ENCODE data around the gene RUNX3. TPM values are rescaled to one million over a fixed set of nuclear protein-coding genes. Genes with fewer than 3 reads are reported as not detected.

RUNX3 gene
- total and polyA plus RNA-seq, 2 of the 8 experiments (the other 6 are each of a cell fraction or from before 2014, with no cell fraction given) = 0.62 to 0.82 TPM

GRCh38 chr1:24920533-24920925 is 9.5 kb downstream of the RUNX3 start:
- no peak for FAIRE-seq
- H2BK15ac ChIP-seq (ENCODE audit: low read length) = no peak overlapping the region

More at GRCh38 chr1:24920533-24920925, 9.5 kb downstream of the RUNX3 start:
- Histone ChIP-seq H3K4me3 (ENCODE audit: extremely low read depth in 1 of 4, insufficient read depth in 2 of 4, low read depth in 3 of 4, low read length in 4 of 4) (no peak overlapping the region), H3K36me3 (ENCODE audit: control insufficient read depth in 2 of 4, insufficient read depth in 4 of 4, low read length in 3 of 4) (no peaks in the 10 kb centered on the region), H2AFZ (ENCODE audit: low read length) (no peak overlapping the region), H3K4me1 (replicated peaks in 1 of 4; ENCODE audit: control insufficient read depth in 3 of 4, insufficient read depth in 4 of 4, low read length in 3 of 4) (peaks cover 0 to 10% (median 6%) of the 10 kb centered on the region in 4 experiments; a peak in 3 of 7 replicates), H4K5ac (ENCODE audit: insufficient read length, low read depth, low read length) (no peak overlapping the region), H2BK12ac (ENCODE audit: low read depth, low read length) (no peak overlapping the region), H3K23ac (ENCODE audit: insufficient read length) (no peak overlapping the region), H3K9ac (replicated peaks in 1 of 4; ENCODE audit: extremely low read depth in 1 of 4, low read depth in 3 of 4, low read length in 3 of 4) (no peak overlapping the region), H3K14ac (ENCODE audit: insufficient read length) (no peak overlapping the region), H2BK20ac (ENCODE audit: low read length) (no peak overlapping the region), H2BK120ac (replicated peaks; ENCODE audit: low read depth, low read length) (no peak overlapping the region), H4K91ac (replicated peaks; ENCODE audit: insufficient read length, low read length) (no peak overlapping the region), H4K20me1 (replicated peaks in 1 of 2; ENCODE audit: control insufficient read depth in 1 of 2, insufficient read depth in 2 of 2, low read length in 2 of 2) (no peaks in the 10 kb centered on the region), H2BK5ac (ENCODE audit: low read depth, low read length) (no peak overlapping the region), H3K79me2 (ENCODE audit: control insufficient read depth in 1 of 2, insufficient read depth in 2 of 2, low read length in 2 of 2) (no peaks in the 10 kb centered on the region), H3K18ac (ENCODE audit: extremely low read depth, low read length) (no peak overlapping the region), H4K8ac (ENCODE audit: extremely low read depth, insufficient read depth, low read length) (no peak overlapping the region), H3K56ac (replicated peaks; ENCODE audit: insufficient read length, low read depth, low read length) (no peak overlapping the region), H3K9me3 (ENCODE audit: insufficient read depth in 2 of 2, low read depth in 1 of 2, low read length in 1 of 2) (no peaks in the 10 kb centered on the region), H3K23me2 (ENCODE audit: low read depth, low read length) (no peaks in the 10 kb centered on the region), H3K79me1 (ENCODE audit: low read depth, low read length) (no peaks in the 10 kb centered on the region), H3K27me3 (replicated peaks in 1 of 4; ENCODE audit: control insufficient read depth in 3 of 4, extremely low read depth in 1 of 4, insufficient read depth in 3 of 4, low read length in 3 of 4) (peaks cover 4 to 12% (median 10%) of the 10 kb centered on the region in 4 experiments), H3K4me2 (ENCODE audit: insufficient read depth in 1 of 2, low read depth in 2 of 2, low read length in 2 of 2) (no peak overlapping the region), H3K4ac (replicated peaks; ENCODE audit: insufficient read length, low read depth, low read length) (no peak overlapping the region), H2AK5ac (ENCODE audit: low read depth, low read length) (no peak overlapping the region), H3K27ac (ENCODE audit: low read depth, low read length) (no peak overlapping the region)
- ChIA-PET CTCF (ENCODE audit: partially characterized antibody) (interaction anchor here (0.6 to 1.3 kb wide), 3 partner anchors 9 to 24 kb away, joined by 3 read pairs; partner anchors contain the start of gene RUNX3), POLR2A (ENCODE audit: partially characterized antibody) (no interaction called here)
- no peak for DNase-seq (ENCODE audit: low read depth in 1 of 2, low spot score in 2 of 2)
- WGBS, 2 experiments (ENCODE audit: extremely low coverage in 1 of 2, insufficient coverage in 1 of 2, insufficient read length in 1 of 2, insufficient replicate concordance in 2 of 2, low coverage in 1 of 2, low lambda C conversion rate in 2 of 2, missing lambda C conversion rate in 1 of 2) = 89% methylated on average over 8 of the region's 8 CpGs; no CpG with 5 or more reads in 1 of the 2 experiments
- TF ChIP-seq CEBPB (IDR thresholded peaks at IDR 0.05; ENCODE audit: low read depth, low read length) (no peak), SUZ12 (IDR thresholded peaks at IDR 0.05; ENCODE audit: low read length) (no peak), CBX8 (IDR thresholded peaks at IDR 0.05; ENCODE audit: borderline replicate concordance, low read depth, low read length) (no peak), NRF1 (IDR thresholded peaks at IDR 0.05; ENCODE audit: low read depth, low read length) (no peak), EP300 (IDR thresholded peaks at IDR 0.05; ENCODE audit: borderline replicate concordance in 1 of 2, low read depth in 2 of 2, low read length in 2 of 2) (no peak), CBX5 (IDR thresholded peaks at IDR 0.05; ENCODE audit: low read depth, low read length) (no peak), CREB1 (IDR thresholded peaks at IDR 0.05) (no peak), ASH2L (IDR thresholded peaks at IDR 0.05; ENCODE audit: low read length) (no peak), TAF1 (IDR thresholded peaks at IDR 0.05; ENCODE audit: low read depth, low read length) (no peak), USF2 (IDR thresholded peaks at IDR 0.05; ENCODE audit: low read length) (no peak), JUN (IDR thresholded peaks at IDR 0.05; ENCODE audit: low read depth, low read length) (no peak), NANOG (IDR thresholded peaks at IDR 0.05; ENCODE audit: insufficient read depth, low read depth, low read length, poor library complexity, severe bottlenecking) (no peak), GABPA (IDR thresholded peaks at IDR 0.05; ENCODE audit: borderline replicate concordance, insufficient read depth, low read length) (no peak)

All from H1 (cell line).